Upper lobe of left lung (tissue), 6 donors: ENCODE results near the gene ZNF407. TPM values are rescaled to one million over a fixed set of nuclear protein-coding genes. Genes with fewer than 3 reads are reported as not detected.

Experiments used
- ATAC-seq, 2 donors: fragments of 200-7000 bp; cut with Tn5 transposase; one replicate each; pipeline ENCODE4 v1.9.1; 2022; ENCODE audit warnings: mild to moderate bottlenecking in 2 of 2, moderate library complexity in 2 of 2; ENCODE audit not compliant: low FRiP score in 2 of 2
- DNase-seq, 2 donors: peaks; one replicate each; pipeline ENCODE4 v3.0.0-alpha.2; 2019 to 2020
- H3K27ac ChIP-seq, 4 donors: fragments of 200-600 bp; sonication (generic); one replicate each; pipeline ENCODE4 v1.5.1; 2016 to 2019
- H3K27me3 ChIP-seq, 4 donors: fragments of 200-600 bp; sonication (generic); one replicate each; pipeline ENCODE4 v1.5.1; 2017 to 2019
- H3K36me3 ChIP-seq, 4 donors: fragments of 200-600 bp; sonication (generic); one replicate each; pipeline ENCODE4 v1.5.1; 2016 to 2019
- H3K4me1 ChIP-seq, 4 donors: fragments of 200-600 bp; sonication (generic); one replicate each; pipeline ENCODE4 v1.5.1; 2018 to 2019
- H3K4me3 ChIP-seq, 4 donors: fragments of 200-600 bp; sonication (generic); one replicate each; pipeline ENCODE4 v1.5.1; 2017 to 2019; ENCODE audit warnings: mild to moderate bottlenecking in 2 of 4, moderate library complexity in 1 of 4
- H3K9me3 ChIP-seq, 4 donors: fragments of 200-600 bp; sonication (generic); one replicate each; pipeline ENCODE4 v1.5.1; 2018 to 2019
- CTCF ChIP-seq, 6 experiments: fragments of 450-650 bp in 4 of 6; fragments of 200-600 bp in 2 of 6; sonication (generic) in 2 of 6; IDR thresholded peaks; one replicate each; pipeline ENCODE4 v1.5.1; 2016 to 2019; ENCODE audit warnings: antibody characterized with exemption in 6 of 6
- EP300 ChIP-seq, 4 donors: sonication (generic); formaldehyde crosslinking; IDR thresholded peaks; one replicate each; pipeline ENCODE4 v1.5.1; 2017; ENCODE audit warnings: antibody characterized with exemption in 4 of 4, control low read depth in 2 of 4
- POLR2A ChIP-seq, 4 donors: fragments of 450-650 bp; IDR thresholded peaks; one replicate each; pipeline ENCODE4 v1.5.1; 2016 to 2017; ENCODE audit warnings: antibody characterized with exemption in 4 of 4, mild to moderate bottlenecking in 2 of 4
- POLR2AphosphoS5 ChIP-seq, 2 donors: sonication (generic); formaldehyde crosslinking; IDR thresholded peaks; one replicate each; pipeline ENCODE4 v1.5.1; 2017; ENCODE audit warnings: antibody characterized with exemption in 2 of 2
- WGBS, 2 donors: methylation state at CpG; one replicate each; pipeline ENCODE4 v1.1.5; 2017 to 2018; 5-methylcytosine and 5-hydroxymethylcytosine counted together
- total RNA-seq, 6 donors: library from RNA; depleted of rRNA in 4 of 6; stranded (reverse); fragments of >200 nt in 4 of 6; gene quantifications; one replicate each; pipeline versions ENCODE4 v1.1.0 to v1.2.1, GENCODE V29; 2016 to 2021
- donor health status: DM: no; HTN: no; CAD: no; lungs with moderate emphysema.
- donor health status: DM: no; HTN: yes; CAD: no; lungs with severe emphysema.

Gene ZNF407
- total RNA-seq, 6 donors from 2014 or later: 12.2 to 77.5 (median 17.1) TPM

- ATAC-seq (no peak), DNase-seq (peak in 1 of 2 donors; percentile 16)
- Histone ChIP-seq H3K4me1 (peaks cover 0 to 10% (median 0%) of the 10 kb centered on the region in 4 donors), H3K27ac (no peak overlapping the region), H3K9me3 (no peaks in the 10 kb centered on the region), H3K36me3 (no peaks in the 10 kb centered on the region), H3K4me3 (no peak overlapping the region), H3K27me3 (no peaks in the 10 kb centered on the region)
- TF ChIP-seq POLR2A (IDR thresholded peaks at IDR 0.05) (no peak), POLR2AphosphoS5 (IDR thresholded peaks at IDR 0.05) (no peak), CTCF (IDR thresholded peaks at IDR 0.05) (no peak), EP300 (IDR thresholded peaks at IDR 0.05) (no peak)
- 89 to 94% methylated on average over 9 to 10 of the region's 10 CpGs for WGBS, 2 donors
Observed at GRCh38 chr18:75048776-75049454, 451.2 kb downstream of the ZNF407 start.

- DNase-seq (no peak), ATAC-seq (no peak)
- 83% methylated on average over 4 of the region's 4 CpGs for WGBS, 2 donors
- Histone ChIP-seq H3K27ac (no peak overlapping the region), H3K27me3 (no peaks in the 10 kb centered on the region), H3K36me3 (no peaks in the 10 kb centered on the region), H3K4me1 (peaks cover 0 to 10% (median 0%) of the 10 kb centered on the region in 4 donors), H3K4me3 (no peak overlapping the region), H3K9me3 (no peaks in the 10 kb centered on the region)
- no peak for TF ChIP-seq CTCF (IDR thresholded peaks at IDR 0.05)
- TF ChIP-seq EP300 (IDR thresholded peaks at IDR 0.05): no peak
- TF ChIP-seq POLR2A (IDR thresholded peaks at IDR 0.05): no peak
- TF ChIP-seq POLR2AphosphoS5 (IDR thresholded peaks at IDR 0.05): no peak
Observed at GRCh38 chr18:75049455-75049789, 451.8 kb downstream of the ZNF407 start.

GRCh38 chr18:75051757-75052156, 454.1 kb downstream of the ZNF407 start:
- peak in 1 of 2 donors; percentile 47 for ATAC-seq
- peak overlapping the region in 1 of 4 donors; percentile 9 for H3K27ac ChIP-seq
- peak in 1 of 2 donors; percentile 45 for DNase-seq
- 82 to 84% methylated on average over 9 of the region's 9 CpGs for WGBS, 2 donors
- no peak overlapping the region for H3K4me3 ChIP-seq
- H3K4me1 ChIP-seq: peaks cover 0 to 7% (median 0%) of the 10 kb centered on the region in 4 donors
- TF ChIP-seq POLR2A (IDR thresholded peaks at IDR 0.05): no peak
- TF ChIP-seq EP300 (IDR thresholded peaks at IDR 0.05): no peak
- TF ChIP-seq POLR2AphosphoS5 (IDR thresholded peaks at IDR 0.05): no peak
- TF ChIP-seq CTCF (IDR thresholded peaks at IDR 0.05): no peak
- no peaks in the 10 kb centered on the region for H3K36me3 ChIP-seq
- H3K27me3 ChIP-seq: no peaks in the 10 kb centered on the region
- H3K9me3 ChIP-seq: no peaks in the 10 kb centered on the region

GRCh38 chr18:75052475-75052874, 454.8 kb downstream of the ZNF407 start:
- ATAC-seq (peak; percentile 58 to 79), DNase-seq (peak; percentile 48 to 74)
- Histone ChIP-seq H3K4me1 (peaks cover 0 to 7% (median 0%) of the 10 kb centered on the region in 4 donors), H3K9me3 (no peaks in the 10 kb centered on the region), H3K27me3 (no peaks in the 10 kb centered on the region), H3K4me3 (peak overlapping the region in 1 of 4 donors; percentile 8), H3K27ac (peak overlapping the region; percentile 12 to 60 (median 34)), H3K36me3 (no peaks in the 10 kb centered on the region)
- TF ChIP-seq CTCF (IDR thresholded peaks at IDR 0.05) (no peak), EP300 (IDR thresholded peaks at IDR 0.05) (peak in 2 of 4 donors; percentile 46 to 55), POLR2AphosphoS5 (IDR thresholded peaks at IDR 0.05) (no peak), POLR2A (IDR thresholded peaks at IDR 0.05) (no peak)
- WGBS, 2 donors: 64 to 81% methylated on average over 10 to 13 of the region's 13 CpGs
